NCI-H524 (cell line): ENCODE results near the gene DLGAP5.
A peak's percentile ranks its signal among the peaks of the same experiment; 100 is the strongest.

ENCODE experiments used
- DNase-seq, 2 experiments: peaks; one replicate each; lab custom pipeline; 2025; lab: John Stamatoyannopoulos, UW

DLGAP5 gene

GRCh38 chr14:55114720-55115119 is 76.7 kb downstream of the DLGAP5 start:
- DNase-seq = no peak

GRCh38 chr14:55111122-55111708 is 80.2 kb downstream of the DLGAP5 start:
- DNase-seq = no peak

- DNase-seq = no peak
These were observed 81.5 kb downstream of the DLGAP5 start for GRCh38 chr14:55109836-55110235.

- peak in 1 of 2 experiments; percentile 17 for DNase-seq
These were observed 83.4 kb downstream of the DLGAP5 start for GRCh38 chr14:55107766-55108554.

GRCh38 chr14:55105991-55106390 is 85.4 kb downstream of the DLGAP5 start:
- DNase-seq = no peak

- DNase-seq = no peak
These were observed 87.1 kb downstream of the DLGAP5 start for GRCh38 chr14:55103971-55104954.

- DNase-seq = no peak
These were observed 88.3 kb downstream of the DLGAP5 start for GRCh38 chr14:55103005-55103640.

- peak; percentile 24 to 62 for DNase-seq
These were observed 89.2 kb downstream of the DLGAP5 start for GRCh38 chr14:55102141-55102621.

- DNase-seq = no peak
These were observed 89.7 kb downstream of the DLGAP5 start for GRCh38 chr14:55101698-55102097.

GRCh38 chr14:55099756-55100155 is 91.6 kb downstream of the DLGAP5 start:
- DNase-seq = no peak

GRCh38 chr14:55098561-55098898 is 92.9 kb downstream of the DLGAP5 start:
- DNase-seq = no peak
